COR-L47 (cell line): Measurements from ENCODE around the gene TGDS.
A peak's percentile ranks its signal among the peaks of the same experiment; 100 is the strongest.

ENCODE experiments used
- DNase-seq: peaks from one replicate; lab custom pipeline; 2025; lab: John Stamatoyannopoulos, UW

TGDS gene

DNA sequence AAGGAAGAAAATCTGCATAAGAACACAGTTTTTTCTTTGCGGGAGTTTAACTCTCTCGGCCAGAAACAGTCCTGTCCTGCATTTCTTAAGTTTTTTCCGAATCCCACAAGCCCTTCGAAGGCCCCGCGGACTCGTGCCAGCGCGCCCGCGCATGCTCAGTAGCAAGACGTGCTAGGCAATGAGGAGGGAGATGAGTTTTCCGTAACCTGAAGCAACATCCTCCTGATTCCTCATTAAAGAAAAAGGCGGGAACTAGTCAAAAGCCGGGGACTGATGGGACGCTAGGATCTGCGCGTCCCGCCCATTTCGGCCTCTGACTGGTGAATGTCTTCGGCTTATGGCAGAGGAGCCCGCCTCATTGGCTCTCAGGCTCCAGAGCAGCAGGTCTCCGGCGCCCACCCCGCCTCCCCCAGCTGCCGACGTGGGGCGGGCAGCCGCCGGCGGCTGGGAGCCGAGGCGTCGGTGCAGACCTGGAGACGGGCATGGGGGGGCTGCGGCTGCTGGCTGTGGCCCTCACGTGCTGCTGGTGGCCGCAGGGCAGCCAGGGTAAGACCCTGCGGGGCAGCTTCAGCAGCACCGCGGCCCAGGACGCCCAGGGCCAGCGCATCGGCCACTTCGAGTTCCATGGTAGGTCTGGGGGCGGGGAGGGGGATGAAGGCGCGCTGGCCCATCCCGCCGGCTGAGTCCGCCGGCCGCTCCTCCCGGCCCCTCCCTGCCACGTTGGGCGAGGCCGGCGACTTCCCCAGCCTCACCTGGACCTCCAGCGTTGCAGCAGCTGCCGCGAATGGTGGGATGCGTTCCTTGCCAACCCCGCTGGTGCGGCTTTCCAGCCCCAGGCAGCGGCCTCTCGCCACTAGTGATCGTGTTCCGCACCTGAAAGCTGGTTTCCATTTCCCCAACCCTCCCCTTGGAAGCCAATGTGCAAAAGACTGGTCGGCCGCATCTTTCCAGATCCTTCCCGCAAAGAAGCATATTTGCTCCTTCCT lies 5.8 kb upstream of the TGDS start, which contains the start of gene GPR180:
GPR180 (plus strand) TSS at position 412 of the 986 bp plus-strand sequence; CDS start at position 483, 71 bp downstream.
- DNase-seq = peak; percentile 98

DNA sequence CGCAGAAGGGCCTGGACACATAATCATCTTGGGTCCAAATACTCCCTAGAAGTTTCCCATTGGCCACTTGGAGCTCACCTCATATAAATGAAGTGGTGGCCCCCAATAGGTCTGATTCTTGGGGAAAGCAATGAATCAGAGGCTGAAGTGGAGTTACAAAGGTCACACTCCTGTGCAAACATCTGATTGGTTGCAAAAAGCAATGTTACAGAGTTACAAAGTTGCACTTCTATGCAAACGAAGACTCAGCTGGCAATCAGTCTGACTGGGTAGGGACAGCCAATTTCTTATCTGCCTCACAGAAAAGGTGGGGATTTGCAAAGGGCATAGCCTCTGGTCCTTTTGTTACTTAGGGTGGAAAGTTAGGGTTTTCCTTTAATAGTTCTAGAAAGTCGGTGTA lies 3.9 kb upstream of the TGDS start:
- DNase-seq = no peak

DNA sequence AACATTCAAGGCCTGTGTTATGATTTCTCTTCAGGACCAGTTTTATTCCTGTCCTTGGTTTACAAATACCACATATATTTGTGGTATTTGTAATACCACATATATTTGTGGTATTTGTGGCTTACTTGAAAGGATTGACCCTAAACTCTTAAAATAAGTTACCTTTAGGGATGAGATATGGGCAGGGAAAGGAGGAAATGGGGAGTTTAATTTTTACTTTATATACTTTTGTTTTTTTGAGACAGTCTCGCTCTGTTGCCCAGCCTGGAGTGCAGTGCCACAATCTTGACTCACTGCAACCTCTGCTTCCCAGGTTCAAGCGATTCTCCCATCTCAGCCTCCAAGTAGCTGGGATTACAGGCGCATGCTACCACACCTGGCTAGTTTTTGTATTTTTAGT lies 2.3 kb upstream of the TGDS start:
- no peak for DNase-seq

DNA sequence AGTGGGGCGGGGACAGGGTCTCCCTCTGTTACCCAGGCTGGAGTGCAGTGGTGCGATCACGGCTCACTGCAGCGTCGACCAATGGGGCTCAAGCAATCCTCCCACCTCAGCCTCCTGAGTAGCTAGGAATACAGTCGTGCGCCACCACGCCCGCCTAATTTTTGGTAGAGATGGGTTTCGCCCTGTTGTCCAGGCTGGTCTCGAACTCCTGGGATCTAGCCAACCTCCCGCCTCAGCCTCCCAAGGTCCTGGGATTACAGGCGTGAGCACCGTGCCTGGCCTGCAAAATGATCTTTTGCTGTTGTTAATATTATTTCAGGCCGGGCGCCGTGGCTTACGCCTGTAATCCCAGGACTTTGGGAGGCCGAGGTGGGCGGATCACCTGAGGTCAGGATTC lies 621 bp upstream of the TGDS start:
- DNase-seq = no peak

DNA sequence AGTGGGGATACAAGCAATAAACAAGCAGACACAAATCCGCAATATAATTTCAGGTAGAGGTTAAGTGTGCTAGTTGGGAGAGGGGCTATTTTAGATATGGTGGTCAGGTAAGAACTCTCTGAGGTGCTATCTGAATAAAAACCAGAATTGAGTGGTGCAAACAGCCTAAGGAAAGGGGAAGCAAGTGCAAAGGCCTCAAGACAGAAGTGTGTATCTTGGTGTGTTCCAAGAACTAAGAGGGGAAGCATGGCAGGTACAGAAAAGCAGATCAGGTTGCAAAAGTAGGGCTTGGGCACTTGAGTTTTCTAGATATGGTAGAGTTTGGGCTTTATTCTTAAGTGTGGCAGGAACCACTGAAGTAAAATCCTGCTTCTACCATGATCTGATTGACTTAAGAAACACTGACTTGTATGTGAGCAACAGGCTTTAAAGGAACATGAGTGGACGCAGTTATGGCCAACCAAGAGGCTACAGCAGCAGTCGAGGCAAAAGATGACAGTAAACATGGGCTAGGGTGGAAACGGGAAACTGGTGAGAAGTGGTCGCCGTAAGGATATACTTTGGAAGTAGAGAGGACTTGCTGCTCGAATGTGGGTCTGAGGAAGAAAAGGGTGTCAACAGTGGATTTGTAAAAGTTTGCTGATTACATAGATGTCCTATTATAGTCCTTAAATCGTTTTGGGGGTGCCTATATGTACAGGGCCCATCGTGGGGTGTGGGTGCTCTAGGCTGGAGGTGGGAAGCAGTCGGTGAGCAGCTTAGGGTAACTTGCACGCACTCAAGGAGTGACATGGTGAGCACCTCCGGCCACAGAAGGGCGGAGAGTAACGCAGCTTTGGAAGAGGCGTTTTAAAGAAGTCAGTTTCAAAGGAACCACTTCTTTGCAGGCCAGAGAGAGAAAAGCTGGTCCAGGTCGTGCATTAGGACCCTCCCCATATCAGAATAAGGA lies 677 bp downstream of the TGDS start:
- no peak for DNase-seq

DNA sequence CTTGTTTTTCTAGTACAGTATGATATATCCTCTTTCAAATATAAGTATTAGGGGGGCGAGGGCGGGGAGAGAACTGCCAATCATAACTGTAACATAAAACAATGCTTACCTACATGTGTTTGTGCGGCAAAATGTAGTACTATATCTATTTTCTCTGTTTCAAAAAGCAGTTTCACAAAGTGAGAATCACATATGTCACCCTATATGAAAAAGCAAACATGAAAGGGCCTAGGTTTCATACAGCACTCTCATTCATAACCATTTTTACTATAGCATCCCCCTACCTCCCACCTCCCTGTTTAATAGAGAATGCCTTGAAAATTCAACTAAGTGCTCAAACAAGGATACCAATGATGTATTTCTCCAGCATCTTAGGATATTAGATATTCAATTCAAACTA lies 5.2 kb downstream of the TGDS start:
- DNase-seq = no peak

DNA sequence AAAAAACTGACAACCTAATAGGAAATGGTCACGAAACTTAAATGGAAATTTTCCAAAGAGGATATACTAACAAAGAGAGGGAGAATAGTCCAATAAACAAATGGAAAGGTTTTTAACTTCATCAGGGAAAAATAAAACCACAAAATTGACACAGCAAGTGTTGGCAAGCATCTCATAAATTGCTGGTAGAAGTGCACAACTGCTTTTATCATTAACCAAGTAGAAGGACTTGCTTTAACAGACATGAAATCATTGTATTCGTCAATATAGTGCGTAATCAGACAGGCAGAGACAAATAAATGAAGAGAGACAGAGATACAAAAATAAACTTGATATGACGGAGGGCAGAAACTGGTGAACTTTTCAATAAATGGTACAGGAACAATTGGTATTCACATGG lies 7.4 kb downstream of the TGDS start:
- DNase-seq = no peak

DNA sequence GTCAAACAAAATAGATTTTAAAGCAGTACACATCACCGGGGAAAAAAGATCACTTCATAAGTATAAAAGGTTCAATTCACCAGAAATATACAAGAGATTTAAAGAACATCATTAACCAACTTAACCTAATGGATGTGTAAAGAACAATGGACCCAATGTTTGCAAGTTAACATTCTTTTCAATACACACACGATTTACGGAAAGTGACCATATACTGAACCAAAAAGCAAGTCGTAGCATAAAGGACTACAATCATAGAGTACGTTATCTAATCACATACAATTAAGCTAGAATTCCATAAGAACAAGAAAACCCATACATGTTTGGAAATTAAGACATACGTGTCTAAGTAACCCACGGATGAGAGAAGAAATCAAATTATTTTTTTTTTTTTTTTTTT lies 9.6 kb downstream of the TGDS start:
- no peak for DNase-seq

DNA sequence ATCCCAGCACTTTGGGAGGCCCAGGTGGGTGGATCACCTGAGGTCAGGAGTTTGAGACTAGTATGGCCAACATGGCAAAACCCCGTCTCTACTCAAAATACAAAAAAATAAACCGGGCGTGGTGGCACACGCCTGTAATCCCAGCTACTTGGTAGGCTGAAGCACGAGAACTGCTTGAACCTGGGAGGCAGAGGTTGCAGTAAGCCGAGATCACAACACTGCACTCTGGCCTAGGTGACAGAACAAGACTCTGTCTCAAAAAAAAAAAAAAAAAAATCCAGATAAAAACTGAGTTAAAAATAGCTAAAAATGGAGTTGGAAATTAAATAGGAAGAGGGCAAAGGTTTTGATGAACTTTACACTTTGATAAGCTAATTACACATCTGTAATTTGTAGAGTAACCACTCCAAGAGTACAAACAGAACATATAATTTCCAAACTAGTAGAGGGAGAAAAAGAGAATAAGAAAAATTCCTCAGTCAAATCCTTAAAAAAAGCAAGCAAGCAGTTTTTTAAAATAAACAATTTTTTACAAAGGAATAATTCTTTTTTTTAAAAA lies 10.3 kb downstream of the TGDS start:
- DNase-seq = no peak

DNA sequence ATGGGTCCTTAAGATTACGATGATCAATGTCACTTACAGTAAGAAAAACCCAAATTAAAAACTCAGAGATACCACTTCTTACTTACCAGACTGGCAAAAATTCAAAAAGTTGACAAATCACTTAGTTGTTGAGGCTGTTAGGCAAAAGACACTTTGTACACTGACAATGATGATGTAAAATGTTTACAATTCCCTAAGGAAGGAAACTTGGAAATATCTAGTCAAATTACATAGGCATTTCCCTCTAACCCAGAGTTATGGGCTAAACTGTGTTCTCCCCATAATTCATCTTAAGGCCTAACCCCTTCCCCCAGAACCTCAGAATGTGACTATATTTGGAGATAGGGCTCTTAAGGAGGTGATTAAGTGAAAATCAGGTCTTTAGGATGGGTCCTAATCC lies 12.0 kb downstream of the TGDS start:
- DNase-seq = no peak

DNA sequence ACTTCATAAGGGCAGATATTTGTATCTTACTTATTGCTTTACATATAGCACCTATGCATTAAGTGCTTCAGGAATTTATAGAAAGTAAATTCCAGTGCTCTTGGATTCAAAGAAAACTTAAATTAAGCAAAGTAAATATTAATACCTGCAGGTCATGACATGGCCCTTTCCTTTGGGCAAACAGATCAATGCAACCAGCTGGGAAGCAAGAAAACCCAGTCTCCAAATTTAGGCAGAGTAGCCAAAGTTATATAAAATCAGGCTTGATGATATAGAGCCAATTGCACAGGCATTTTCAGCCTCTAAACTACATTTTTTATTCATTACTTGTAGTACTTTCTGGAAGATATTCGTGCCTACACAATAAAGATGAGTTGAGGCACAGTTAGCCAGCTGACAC lies 16.9 kb downstream of the TGDS start:
- DNase-seq = no peak

DNA sequence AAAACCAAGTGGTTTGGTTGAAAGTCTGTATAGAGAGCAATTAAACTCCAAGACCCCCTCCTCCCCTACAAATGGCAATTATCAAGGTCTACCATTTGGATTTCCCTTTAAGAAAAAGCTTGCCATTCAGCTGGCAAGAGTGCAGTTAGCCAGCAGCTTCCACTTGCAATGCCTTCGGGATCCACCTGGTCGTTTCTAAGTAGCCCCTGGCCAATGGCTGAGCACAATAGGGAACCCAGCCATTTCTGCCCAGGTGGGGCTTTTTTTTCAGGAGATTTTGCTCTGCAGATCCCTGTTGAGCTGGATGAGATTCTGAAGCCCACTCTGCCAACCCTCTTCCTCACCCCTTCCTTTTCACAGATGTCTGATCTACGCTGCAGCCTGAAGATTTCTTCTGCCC lies 26.3 kb downstream of the TGDS start:
- no peak for DNase-seq

DNA sequence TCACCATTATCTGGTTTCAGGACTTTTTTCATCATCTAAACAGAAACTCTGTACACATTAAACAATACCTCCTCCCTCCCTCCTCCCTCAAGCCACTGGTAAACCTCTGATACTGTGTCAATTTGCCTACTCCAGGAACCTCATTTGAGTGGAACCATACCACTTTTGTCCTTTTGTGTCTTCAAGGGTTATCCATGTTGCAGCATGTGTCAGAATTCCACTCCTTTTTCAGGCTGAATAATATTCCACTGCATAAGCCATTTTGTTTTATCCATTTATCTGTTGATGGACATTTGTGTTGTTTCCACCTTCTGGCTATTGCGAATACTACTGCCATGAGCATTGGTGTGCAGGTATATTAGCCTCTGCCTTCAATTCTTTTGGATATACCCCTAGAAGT lies 27.5 kb downstream of the TGDS start:
- no peak for DNase-seq

DNA sequence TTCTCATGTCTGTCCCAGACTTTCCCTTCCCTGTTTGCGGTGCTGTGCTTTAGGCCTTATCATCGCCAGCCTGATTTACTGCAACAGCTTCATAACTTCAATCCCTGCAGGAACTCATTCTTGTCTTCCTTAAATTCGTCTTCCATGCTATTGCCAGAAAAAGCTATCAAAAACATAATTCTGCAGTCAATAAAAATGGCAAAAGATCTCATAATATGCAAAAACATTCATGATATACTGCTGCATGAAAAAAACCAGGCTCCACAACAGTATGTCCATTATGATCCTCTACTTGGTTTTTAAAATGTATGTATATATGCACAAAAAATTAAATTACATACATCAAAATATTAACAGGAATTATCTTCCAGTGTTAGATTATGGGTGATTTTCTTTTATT lies 28.4 kb downstream of the TGDS start:
- DNase-seq = no peak

DNA sequence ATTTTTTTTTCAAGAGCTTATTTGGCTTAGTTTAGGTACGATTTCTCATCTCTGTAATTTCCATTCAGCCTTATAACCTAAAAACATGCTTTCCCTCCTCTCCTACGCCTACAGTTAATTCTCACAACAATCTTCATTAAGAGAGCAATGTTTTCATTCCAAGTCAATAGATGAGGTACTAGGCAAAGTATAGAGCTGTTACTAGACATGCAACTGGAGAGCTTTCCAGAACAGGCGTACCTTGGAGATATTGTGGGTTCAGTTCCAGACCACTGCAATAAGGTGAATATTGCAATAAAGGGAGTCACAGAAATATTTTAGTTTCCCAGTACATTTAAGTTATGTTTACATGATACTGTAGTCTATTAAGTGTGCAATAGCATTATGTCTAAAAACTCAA lies 34.8 kb downstream of the TGDS start:
- no peak for DNase-seq

DNA sequence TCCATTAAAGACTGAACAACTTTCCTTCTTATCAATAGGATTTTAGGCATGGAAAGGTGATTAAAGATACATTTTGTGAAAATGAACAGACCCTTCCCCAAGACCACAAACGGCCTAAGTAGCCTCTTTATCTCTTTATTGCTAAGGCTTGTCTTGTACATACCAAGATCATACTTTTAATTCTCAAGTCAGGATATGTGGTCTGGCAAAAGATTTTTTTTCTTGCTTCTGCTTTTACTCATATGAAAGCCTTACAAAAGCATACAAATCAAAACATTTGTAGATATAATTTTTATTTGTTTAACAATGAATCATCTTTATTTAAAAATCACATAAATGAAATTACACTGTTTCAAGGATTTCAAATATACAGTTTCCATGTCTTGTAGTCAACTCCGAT lies 35.8 kb downstream of the TGDS start:
- DNase-seq = no peak

DNA sequence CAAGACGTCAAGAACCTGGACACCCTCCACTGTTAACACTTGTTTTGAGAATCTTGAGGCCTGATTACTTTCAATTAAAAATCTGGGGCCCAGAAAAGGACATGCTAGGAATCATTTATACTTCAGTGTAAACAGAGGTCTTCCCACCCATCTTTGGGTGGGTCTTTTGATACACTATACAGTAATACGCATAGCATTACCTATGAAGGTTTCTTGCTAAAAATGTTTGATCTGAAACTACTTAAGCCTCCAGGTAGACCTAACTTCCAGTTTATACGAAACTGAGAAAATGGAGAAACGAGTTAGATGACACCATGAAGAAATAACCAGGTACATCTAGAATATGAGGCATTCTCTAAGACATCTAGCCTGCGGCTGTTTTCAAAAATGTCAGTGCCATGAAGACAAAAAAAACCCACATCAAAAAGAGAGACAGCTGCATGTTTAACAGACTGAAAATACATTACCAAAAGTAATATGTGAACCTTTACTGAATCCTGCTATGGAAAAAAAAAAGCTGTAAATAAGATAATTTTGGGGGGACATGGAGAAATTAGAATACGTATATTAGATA lies 36.6 kb downstream of the TGDS start:
- no peak for DNase-seq

DNA sequence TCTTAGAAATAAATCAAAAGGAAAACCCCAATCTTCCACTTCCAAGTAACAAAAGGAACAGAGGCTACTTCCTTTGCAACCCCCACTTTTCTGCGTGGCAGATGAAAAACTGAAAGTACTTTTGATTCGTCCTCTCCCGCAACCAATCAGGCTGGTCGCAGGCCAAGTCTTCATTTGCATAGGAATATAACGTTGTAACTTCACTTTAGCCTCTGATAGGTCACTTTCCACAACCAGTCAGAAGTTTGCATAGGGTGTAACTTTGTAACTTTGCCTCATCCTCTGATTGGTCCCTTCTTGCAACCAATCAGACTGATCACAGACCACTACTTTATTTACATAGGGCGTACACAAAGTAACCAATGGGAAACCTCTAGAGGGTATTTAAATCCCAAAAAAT lies 37.2 kb downstream of the TGDS start:
- DNase-seq = no peak

DNA sequence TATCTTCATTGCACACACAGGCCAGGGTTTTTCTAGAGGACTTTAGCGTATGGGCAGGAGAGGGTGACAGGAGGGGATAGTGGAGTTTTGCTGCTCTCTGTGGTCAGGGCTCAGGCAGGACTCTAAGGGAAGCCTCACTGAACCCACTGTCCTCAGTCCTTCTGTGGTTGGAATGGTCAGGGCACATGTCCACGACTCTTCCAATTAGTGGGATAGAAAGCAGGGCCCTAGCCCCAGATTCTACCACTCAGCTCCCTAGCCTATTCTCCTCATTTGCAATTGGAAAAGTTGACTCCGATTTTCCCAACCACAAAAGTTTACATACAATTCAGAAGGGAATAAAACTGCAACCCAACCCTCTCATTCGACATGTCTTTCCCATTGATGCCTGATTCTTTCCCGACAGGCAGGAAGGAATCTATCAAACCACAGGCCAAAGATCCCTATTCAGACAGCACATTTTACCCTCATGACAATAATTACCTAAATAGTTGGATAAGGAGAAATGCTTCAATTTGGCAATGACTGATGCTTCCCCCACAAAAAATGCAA lies 38.2 kb downstream of the TGDS start:
- DNase-seq = no peak

DNA sequence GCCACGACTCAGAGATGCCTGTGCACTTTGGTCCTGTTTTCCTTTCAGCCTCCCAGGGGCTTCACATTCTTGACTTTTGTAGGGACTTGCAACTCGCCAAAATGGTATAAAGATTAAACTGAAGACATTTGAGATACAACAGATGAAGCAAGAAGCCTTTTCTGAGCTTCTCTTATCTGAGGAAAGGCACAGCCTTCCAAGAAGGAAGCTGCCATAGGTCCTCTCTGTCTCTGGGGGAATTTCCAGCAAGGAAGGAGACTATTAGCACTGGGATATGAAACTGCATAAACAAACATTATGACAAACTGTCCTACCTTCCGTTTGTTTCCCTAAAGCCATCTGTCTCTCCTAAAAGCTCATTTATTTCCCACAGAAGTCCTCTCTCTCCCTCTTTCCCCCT lies 39.3 kb downstream of the TGDS start:
- no peak for DNase-seq

DNA sequence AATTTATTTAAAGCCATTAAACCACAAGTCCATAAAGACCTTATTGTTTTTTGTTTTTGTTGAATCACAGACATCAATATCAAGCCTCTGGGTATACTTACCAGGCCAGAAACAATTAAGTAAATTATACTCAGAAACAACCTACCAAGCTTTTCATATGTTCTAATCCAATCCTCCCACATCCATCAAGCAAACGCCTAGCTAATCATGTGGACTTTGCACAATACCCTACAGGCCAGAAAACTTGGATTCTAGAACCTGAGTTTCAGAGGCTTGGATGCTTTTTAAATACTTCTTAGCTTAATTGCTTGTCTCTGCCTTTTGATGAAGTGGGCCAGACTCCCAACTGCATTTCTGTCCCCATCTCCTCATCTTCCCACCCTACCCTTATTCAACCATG lies 39.9 kb downstream of the TGDS start:
- DNase-seq = no peak

DNA sequence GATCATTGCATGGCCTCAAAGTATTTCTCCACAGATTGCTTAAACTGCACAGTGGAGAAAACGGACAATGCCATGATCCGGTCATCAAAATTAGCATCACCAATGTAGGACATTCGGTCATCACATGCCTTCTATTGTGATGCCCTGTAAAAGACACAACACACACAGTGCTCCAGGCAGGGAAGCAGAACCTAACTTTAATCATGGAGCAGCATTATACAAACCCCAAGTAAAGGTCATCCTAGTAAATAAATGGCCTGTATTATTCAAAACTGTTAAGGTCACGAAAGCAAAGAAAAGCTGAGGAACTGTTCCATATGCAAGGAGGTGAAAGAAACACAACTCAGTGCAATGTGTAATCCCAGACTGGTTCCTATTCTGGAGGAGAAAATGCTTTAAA lies 42.2 kb downstream of the TGDS start:
- DNase-seq = no peak
